Renal cortex interstitium (tissue), 15 donors: ENCODE results near the gene RABGAP1L. TPM values are rescaled to one million over a fixed set of nuclear protein-coding genes. Genes with fewer than 3 reads are reported as not detected.
"Not testable (repeated sequence)": the region's sequence is repeated elsewhere in the genome, so short reads cannot be mapped to it uniquely, and the experiment has no call there.

ENCODE experiments used
- DNase-seq, 11 donors: peaks; one replicate each; pipeline ENCODE4 v3.0.0-alpha.2; 2013; ENCODE audit warnings: low read depth in 9 of 11, low spot score in 4 of 11; ENCODE audit errors: extremely low read depth in 1 of 11
- long read RNA-seq, 16 experiments: transcript quantifications; one replicate each; lab custom pipeline, GENCODE V29; 2026
- polyA plus RNA-seq, 3 donors: library from polyadenylated mRNA; unstranded; fragments of 120-200 nt; gene quantifications; one replicate each; pipeline ENCODE4 v1.2.1, GENCODE V29; 2013; ENCODE audit not compliant: insufficient read length in 3 of 3

The RABGAP1L gene
- 10 to 100 TPM; 25.2 to 31.2 (median 30.0) TPM for polyA plus RNA-seq
- long read RNA-seq, donor 1: 0 reads
- long read RNA-seq, donor 2: 0 reads
- long read RNA-seq, donor 3, partial matches to known transcripts: 0 of 2 reads
- long read RNA-seq, donor 3, other reads (novel, unspliced or antisense): 0 of 2 reads
- long read RNA-seq, donor 4: 0 reads
- long read RNA-seq, donor 5: 0 reads
- long read RNA-seq, donor 6, full-length matches to known transcripts: 1 of 1 reads
- long read RNA-seq, donor 6, partial matches to known transcripts: 0 of 1 reads
- long read RNA-seq, donor 6, other reads (novel, unspliced or antisense): 0 of 1 reads
- long read RNA-seq, donor 7, partial matches to known transcripts: 10 of 10 reads
- long read RNA-seq, donor 7, other reads (novel, unspliced or antisense): 0 of 10 reads
- long read RNA-seq, donor 8: 0 reads
- long read RNA-seq, donor 9: 0 reads
- long read RNA-seq, donor 10: 0 reads
- long read RNA-seq, donor 11: 0 reads
- long read RNA-seq, donor 12: 0 reads
- long read RNA-seq, donor 13: 0 reads
- long read RNA-seq, donor 14: 0 reads
- long read RNA-seq, donor 15: 0 reads
- long read RNA-seq, donor 16, full-length matches to known transcripts: 2 of 2 reads
- long read RNA-seq, donor 16, partial matches to known transcripts: 0 of 2 reads
- long read RNA-seq, donor 16, other reads (novel, unspliced or antisense): 0 of 2 reads

GRCh38 chr1:174159252-174160108 lies at the start of gene RABGAP1L:
Gene RABGAP1L, plus strand, starts transcription at chr1:174159520.
- DNase-seq: peak; percentile 79 to 95 (median 94)

GRCh38 chr1:174110053-174110452 lies 49.3 kb upstream of the RABGAP1L start:
- DNase-seq: no peak

- DNase-seq: no peak
These were observed 46.7 kb upstream of the RABGAP1L start for GRCh38 chr1:174112489-174113162.

GRCh38 chr1:174114106-174114505 lies 45.2 kb upstream of the RABGAP1L start:
- DNase-seq: no peak

- peak in 3 of 11 donors; percentile 6 to 22 (median 11) for DNase-seq
These were observed 44.4 kb upstream of the RABGAP1L start for GRCh38 chr1:174114788-174115448.

- DNase-seq: no peak
These were observed 43.3 kb upstream of the RABGAP1L start for GRCh38 chr1:174116042-174116441.

GRCh38 chr1:174118751-174119150 lies 40.6 kb upstream of the RABGAP1L start:
- no peak for DNase-seq

GRCh38 chr1:174122318-174122717 lies 37.0 kb upstream of the RABGAP1L start:
- DNase-seq: not testable (repeated sequence)

- DNase-seq: no peak
These were observed 35.5 kb upstream of the RABGAP1L start for GRCh38 chr1:174123843-174124242.

- DNase-seq: not testable (repeated sequence)
These were observed 32.1 kb upstream of the RABGAP1L start for GRCh38 chr1:174127176-174127575.

GRCh38 chr1:174131032-174131638 lies 28.2 kb upstream of the RABGAP1L start:
- no peak for DNase-seq

GRCh38 chr1:174134003-174134659 lies 25.2 kb upstream of the RABGAP1L start:
- DNase-seq: peak in 1 of 11 donors; percentile 3

- no peak for DNase-seq
These were observed 24.1 kb upstream of the RABGAP1L start for GRCh38 chr1:174135211-174135610.

- DNase-seq: no peak
These were observed 22.6 kb upstream of the RABGAP1L start for GRCh38 chr1:174136714-174137113.

- DNase-seq: no peak
These were observed 16.5 kb upstream of the RABGAP1L start for GRCh38 chr1:174142836-174143235.

- DNase-seq: not testable (repeated sequence)
These were observed 15.5 kb upstream of the RABGAP1L start for GRCh38 chr1:174143727-174144396.

- DNase-seq: not testable (repeated sequence)
These were observed 14.9 kb upstream of the RABGAP1L start for GRCh38 chr1:174144397-174144783.
